Measurements from ENCODE around the gene SH2D1B. TPM values are rescaled to one million over a fixed set of nuclear protein-coding genes. Genes with fewer than 3 reads are reported as not detected.

The SH2D1B gene
- total and polyA plus RNA-seq, 9 of the 15 experiments (the other 6 are each of a cell fraction or from before 2014, with no cell fraction given) = 5.6 to 19.6 (median 9.7) TPM

DNA sequence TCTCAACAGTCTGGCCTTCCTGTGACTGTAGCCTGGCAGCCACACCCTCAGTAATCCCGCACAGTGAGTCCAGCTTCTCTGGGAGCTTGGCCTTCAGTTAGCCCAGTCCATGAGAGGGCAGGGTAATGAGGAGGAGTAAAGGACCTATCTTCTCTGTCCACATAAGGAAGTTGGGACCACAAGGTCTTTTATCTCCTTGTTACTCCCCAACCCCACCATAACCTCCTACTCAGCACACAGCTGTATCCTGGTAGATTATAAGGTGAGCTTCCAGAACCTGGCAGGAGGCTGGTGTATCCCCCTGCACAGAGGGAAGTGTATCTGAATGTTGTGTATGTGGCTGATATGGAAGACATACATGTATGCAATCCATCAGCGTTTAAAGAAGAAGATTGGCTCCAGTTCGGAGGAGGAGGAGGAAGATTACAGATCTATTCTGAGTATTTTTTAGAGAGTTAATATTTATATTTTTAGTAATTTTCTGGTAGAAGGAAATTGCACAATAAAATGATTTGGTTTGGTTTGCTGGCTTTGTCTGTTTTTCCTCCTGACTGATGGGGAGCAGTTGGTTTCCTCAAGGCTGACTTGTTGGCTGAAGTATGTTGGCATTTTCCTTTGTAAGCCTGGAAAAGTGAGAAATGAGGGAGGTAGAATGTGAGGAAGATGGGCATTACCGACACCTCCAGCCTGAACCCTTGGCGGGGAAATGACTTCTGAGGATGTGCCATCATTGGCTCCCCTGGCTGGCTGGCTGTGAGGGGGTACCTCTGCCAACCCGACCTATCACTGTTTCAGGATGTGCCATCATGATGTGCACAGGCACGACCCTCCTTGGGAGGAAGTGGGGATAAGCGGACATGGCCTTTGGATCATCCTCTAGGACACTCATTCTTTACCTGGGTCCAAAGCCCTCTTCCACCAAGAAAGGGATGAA, 25.4 kb downstream of the SH2D1B start (continued):
- TF ChIP-seq LEF1 (IDR thresholded peaks at IDR 0.05) = peak; percentile 87; the same call in 1 of the 2 replicates
- TF ChIP-seq, protein P1, sequence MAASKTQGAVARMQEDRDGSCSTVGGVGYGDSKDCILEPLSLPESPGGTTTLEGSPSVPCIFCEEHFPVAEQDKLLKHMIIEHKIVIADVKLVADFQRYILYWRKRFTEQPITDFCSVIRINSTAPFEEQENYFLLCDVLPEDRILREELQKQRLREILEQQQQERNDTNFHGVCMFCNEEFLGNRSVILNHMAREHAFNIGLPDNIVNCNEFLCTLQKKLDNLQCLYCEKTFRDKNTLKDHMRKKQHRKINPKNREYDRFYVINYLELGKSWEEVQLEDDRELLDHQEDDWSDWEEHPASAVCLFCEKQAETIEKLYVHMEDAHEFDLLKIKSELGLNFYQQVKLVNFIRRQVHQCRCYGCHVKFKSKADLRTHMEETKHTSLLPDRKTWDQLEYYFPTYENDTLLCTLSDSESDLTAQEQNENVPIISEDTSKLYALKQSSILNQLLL (CRISPR knock-in tag; IDR thresholded peaks at IDR 0.05; ENCODE audit: borderline replicate concordance) = no peak
- no peak for TF ChIP-seq ZNF143 (CRISPR knock-in tag; IDR thresholded peaks at IDR 0.05)
- TF ChIP-seq RBM22 (IDR thresholded peaks at IDR 0.05; ENCODE audit: low read depth, low read length, poor library complexity, severe bottlenecking) = no peak
- TF ChIP-seq FOXK2 (conservative IDR thresholded peaks at IDR 0.05 in 1 of 2, IDR thresholded peaks at IDR 0.05 in 1 of 2; ENCODE audit: low read depth in 2 of 2) = 0 out of 4 replicates have a peak, but pooled peaks have one; percentile 48 to 54
- TF ChIP-seq, protein P2, sequence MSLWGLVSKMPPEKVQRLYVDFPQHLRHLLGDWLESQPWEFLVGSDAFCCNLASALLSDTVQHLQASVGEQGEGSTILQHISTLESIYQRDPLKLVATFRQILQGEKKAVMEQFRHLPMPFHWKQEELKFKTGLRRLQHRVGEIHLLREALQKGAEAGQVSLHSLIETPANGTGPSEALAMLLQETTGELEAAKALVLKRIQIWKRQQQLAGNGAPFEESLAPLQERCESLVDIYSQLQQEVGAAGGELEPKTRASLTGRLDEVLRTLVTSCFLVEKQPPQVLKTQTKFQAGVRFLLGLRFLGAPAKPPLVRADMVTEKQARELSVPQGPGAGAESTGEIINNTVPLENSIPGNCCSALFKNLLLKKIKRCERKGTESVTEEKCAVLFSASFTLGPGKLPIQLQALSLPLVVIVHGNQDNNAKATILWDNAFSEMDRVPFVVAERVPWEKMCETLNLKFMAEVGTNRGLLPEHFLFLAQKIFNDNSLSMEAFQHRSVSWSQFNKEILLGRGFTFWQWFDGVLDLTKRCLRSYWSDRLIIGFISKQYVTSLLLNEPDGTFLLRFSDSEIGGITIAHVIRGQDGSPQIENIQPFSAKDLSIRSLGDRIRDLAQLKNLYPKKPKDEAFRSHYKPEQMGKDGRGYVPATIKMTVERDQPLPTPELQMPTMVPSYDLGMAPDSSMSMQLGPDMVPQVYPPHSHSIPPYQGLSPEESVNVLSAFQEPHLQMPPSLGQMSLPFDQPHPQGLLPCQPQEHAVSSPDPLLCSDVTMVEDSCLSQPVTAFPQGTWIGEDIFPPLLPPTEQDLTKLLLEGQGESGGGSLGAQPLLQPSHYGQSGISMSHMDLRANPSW (CRISPR knock-in tag; IDR thresholded peaks at IDR 0.05) = no peak
- no peak for TF ChIP-seq PCBP2 (IDR thresholded peaks at IDR 0.05; ENCODE audit: low read depth, low read length, poor library complexity, severe bottlenecking)
- no peak for TF ChIP-seq HCFC1 (IDR thresholded peaks at IDR 0.05; ENCODE audit: low read depth, low read length)
- no peak for TF ChIP-seq JUN (IDR thresholded peaks at IDR 0.05; ENCODE audit: borderline replicate concordance, low read depth, low read length)
- no peak for TF ChIP-seq JUN (CRISPR knock-in tag; IDR thresholded peaks at IDR 0.05; ENCODE audit: borderline replicate concordance)
- TF ChIP-seq ZNF280B (CRISPR knock-in tag; IDR thresholded peaks at IDR 0.05) = no peak
- TF ChIP-seq ZBTB26 (CRISPR knock-in tag; IDR thresholded peaks at IDR 0.05) = no peak
- TF ChIP-seq ZNF668 (CRISPR knock-in tag; IDR thresholded peaks at IDR 0.05) = no peak
- no peak for TF ChIP-seq ZNF282 (CRISPR knock-in tag; IDR thresholded peaks at IDR 0.05)
- no peak for TF ChIP-seq ZNF696 (CRISPR knock-in tag; conservative IDR thresholded peaks at IDR 0.05)
- peak; percentile 52 for TF ChIP-seq CXXC5 (CRISPR knock-in tag; IDR thresholded peaks at IDR 0.05)
- no peak for TF ChIP-seq SRSF9 (IDR thresholded peaks at IDR 0.05; ENCODE audit: borderline replicate concordance, low read depth, low read length)
- TF ChIP-seq, protein P3, sequence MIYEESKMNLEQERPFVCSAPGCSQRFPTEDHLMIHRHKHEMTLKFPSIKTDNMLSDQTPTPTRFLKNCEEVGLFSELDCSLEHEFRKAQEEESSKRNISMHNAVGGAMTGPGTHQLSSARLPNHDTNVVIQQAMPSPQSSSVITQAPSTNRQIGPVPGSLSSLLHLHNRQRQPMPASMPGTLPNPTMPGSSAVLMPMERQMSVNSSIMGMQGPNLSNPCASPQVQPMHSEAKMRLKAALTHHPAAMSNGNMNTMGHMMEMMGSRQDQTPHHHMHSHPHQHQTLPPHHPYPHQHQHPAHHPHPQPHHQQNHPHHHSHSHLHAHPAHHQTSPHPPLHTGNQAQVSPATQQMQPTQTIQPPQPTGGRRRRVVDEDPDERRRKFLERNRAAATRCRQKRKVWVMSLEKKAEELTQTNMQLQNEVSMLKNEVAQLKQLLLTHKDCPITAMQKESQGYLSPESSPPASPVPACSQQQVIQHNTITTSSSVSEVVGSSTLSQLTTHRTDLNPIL (CRISPR knock-in tag; IDR thresholded peaks at IDR 0.05) = no peak
- TF ChIP-seq ZNF24 (IDR thresholded peaks at IDR 0.05) = peak; percentile 65; the same call in 1 of the 2 replicates
